AG09309 (cell line): ENCODE data around the gene TRAF7.

Experiments
- DNase-seq: peaks from one replicate; pipeline ENCODE4 v3.0.0-alpha.2; 2010; ENCODE audit warnings: low read depth
- H3K4me3 ChIP-seq: 2 replicates; pipeline ENCODE4 v1.5.1; 2011; ENCODE audit warnings: mild to moderate bottlenecking, low read depth, low read length, moderate library complexity; ENCODE audit not compliant: control insufficient read depth
- TF ChIP-seq, protein P1 (sequence below): IDR thresholded peaks from 2 replicates; pipeline ENCODE4 v1.5.1; 2011; ENCODE audit warnings: mild to moderate bottlenecking, low read depth, low read length, inconsistent platforms; ENCODE audit not compliant: insufficient read depth, control insufficient read depth; ENCODE audit errors: missing control alignments

The TRAF7 gene

DNA sequence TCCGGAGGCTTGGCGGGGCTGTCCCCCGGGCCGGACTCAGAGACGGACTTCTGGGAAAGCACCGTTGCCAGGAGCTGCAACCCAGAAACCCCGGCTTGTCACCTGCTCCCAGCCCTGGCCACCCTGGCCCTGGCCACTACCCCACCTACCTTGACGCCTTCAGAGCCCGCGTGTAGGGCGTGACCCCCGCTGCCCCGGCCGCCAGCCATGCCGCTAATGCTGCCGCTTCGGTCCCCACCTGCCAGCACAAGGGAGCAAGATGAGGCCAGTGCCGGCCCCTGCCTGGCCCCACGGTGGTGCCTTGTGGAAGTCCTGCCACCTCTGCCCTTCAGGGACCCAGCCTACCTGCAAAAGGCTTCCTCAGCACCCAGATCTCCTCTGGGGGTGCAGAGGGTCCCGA lies 29.4 kb downstream of the TRAF7 start:
- no peak for DNase-seq
- TF ChIP-seq, protein P1, sequence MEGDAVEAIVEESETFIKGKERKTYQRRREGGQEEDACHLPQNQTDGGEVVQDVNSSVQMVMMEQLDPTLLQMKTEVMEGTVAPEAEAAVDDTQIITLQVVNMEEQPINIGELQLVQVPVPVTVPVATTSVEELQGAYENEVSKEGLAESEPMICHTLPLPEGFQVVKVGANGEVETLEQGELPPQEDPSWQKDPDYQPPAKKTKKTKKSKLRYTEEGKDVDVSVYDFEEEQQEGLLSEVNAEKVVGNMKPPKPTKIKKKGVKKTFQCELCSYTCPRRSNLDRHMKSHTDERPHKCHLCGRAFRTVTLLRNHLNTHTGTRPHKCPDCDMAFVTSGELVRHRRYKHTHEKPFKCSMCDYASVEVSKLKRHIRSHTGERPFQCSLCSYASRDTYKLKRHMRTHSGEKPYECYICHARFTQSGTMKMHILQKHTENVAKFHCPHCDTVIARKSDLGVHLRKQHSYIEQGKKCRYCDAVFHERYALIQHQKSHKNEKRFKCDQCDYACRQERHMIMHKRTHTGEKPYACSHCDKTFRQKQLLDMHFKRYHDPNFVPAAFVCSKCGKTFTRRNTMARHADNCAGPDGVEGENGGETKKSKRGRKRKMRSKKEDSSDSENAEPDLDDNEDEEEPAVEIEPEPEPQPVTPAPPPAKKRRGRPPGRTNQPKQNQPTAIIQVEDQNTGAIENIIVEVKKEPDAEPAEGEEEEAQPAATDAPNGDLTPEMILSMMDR = no peak
- no peak overlapping the region for H3K4me3 ChIP-seq

DNA sequence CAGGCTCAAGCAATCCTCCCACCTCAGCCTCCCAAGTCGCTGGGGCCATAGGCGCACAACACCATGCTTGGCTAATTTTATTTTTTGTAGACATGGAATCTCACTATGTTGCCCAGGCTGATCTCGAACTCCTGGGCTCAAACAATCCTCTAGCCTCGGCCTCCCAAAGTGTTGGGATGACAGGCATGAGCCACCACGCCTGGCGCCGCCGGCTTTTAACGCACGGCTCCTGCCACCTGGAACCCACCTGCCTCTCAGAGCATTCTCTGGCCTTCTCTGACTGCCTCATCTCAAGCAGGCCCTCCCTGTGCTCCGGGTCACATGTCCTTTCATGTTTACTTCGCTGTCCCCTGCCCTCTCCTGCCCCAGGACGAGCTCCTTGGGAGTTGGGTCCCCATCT lies 30.5 kb downstream of the TRAF7 start:
- TF ChIP-seq, protein P1 = no peak
- H3K4me3 ChIP-seq = no peak overlapping the region
- no peak for DNase-seq

DNA sequence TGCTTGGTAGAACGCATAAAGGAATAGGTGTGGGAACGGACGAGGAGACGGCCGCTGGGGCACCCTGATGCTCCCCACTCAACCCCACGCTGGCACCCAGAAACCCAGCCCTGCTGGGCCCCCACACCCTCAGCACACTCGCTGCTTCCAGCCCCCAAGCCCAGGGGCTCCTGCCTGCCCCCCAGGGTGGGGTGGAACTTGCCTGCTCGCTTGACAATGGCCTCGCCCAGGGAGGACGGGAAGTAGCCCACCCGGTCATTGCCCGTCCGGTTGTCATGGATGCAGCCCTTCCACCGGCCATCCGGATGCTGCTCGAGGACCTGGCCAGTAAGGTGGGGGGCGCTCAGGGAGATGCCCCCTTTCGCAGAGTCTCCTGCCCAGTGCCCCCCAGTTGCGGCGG lies 30.9 kb downstream of the TRAF7 start:
- no peak overlapping the region for H3K4me3 ChIP-seq
- TF ChIP-seq, protein P1 = no peak
- no peak for DNase-seq

DNA sequence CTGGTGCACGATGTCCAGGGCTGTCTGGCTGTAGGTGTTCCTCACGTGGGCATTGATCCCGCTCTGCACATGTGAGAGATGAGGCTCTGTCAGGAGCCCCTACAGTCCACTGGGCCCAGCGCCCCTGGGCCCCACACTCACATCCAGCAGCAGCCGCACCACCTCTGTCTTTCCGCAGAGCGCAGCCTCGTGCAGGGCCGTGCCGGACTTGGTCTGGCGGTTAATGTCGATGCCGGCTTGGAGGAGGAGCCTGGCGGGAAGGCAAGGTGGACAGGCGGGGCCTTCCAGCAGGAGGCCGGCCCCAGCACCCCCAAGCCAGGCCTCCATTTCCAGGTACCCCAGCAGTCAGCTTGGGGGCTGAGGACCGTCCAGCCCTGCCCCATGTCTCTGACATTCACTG lies 31.6 kb downstream of the TRAF7 start:
- no peak for DNase-seq
- H3K4me3 ChIP-seq = no peak overlapping the region
- TF ChIP-seq, protein P1 = no peak

DNA sequence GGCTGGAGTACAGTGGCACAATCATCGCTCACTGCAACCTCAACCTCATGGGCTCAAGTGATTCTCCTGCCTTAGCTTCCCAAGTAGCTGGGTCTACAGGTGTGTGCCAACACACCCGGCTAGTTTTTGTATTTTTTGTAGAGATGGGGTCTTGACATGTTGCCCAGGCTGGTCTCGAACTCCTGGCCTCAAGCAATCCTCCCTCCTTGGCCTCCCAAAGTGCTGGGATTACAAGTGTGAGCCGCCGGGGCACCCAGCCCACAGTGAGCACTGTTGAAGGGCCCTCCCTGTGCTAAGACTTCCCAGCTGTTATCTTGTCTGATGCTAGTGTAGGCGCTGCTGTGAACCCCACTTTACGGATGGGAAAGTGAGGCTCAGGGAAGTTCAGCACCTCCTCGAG lies 32.8 kb downstream of the TRAF7 start:
- H3K4me3 ChIP-seq = no peak overlapping the region
- DNase-seq = no peak
- TF ChIP-seq, protein P1 = no peak

DNA sequence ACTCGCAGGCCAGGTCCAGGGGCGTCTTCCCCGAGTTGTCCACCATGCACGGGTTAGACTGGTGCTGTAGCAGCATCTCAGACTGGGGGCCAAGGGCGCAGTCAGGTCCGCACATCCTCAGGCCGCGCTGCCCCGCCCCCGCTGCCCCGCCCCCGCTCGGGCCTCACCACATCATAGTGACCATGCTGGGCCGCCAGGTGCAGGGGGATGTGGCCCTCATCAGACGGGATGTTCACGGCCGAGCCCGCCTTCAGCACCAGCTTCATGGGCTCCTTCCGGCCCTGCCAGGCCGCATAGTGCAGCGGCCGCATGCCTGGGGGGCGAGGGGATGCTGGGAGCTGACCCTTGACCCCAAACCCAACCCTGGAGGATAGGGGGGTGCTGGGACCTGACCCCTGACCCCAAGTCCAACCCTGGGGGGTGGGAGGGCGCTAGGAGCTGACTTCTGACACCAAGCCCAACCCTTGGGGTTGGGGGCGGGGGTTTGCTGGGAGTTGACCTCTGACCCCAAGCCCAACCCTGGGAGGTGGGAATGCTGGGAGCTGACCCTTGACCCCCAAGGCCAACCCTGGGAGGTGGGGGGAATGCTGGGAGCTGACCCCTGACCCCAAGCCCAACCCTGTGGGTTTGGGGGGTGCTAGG lies 33.8 kb downstream of the TRAF7 start:
- TF ChIP-seq, protein P1 = no peak
- no peak overlapping the region for H3K4me3 ChIP-seq
- no peak for DNase-seq
